ENCODE measurements around the gene RALGDS.

GRCh38 chr9:133054966-133055365 lies 66.1 kb downstream of the RALGDS start:
- TF ChIP-seq, protein P1, sequence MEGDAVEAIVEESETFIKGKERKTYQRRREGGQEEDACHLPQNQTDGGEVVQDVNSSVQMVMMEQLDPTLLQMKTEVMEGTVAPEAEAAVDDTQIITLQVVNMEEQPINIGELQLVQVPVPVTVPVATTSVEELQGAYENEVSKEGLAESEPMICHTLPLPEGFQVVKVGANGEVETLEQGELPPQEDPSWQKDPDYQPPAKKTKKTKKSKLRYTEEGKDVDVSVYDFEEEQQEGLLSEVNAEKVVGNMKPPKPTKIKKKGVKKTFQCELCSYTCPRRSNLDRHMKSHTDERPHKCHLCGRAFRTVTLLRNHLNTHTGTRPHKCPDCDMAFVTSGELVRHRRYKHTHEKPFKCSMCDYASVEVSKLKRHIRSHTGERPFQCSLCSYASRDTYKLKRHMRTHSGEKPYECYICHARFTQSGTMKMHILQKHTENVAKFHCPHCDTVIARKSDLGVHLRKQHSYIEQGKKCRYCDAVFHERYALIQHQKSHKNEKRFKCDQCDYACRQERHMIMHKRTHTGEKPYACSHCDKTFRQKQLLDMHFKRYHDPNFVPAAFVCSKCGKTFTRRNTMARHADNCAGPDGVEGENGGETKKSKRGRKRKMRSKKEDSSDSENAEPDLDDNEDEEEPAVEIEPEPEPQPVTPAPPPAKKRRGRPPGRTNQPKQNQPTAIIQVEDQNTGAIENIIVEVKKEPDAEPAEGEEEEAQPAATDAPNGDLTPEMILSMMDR (IDR thresholded peaks at IDR 0.05 in 2 of 3, conservative IDR thresholded peaks at IDR 0.05 in 1 of 3; ENCODE audit: borderline replicate concordance in 1 of 3, insufficient read depth in 1 of 3, low read depth in 2 of 3, low read length in 2 of 3): no peak
- TF ChIP-seq SIN3A (IDR thresholded peaks at IDR 0.05; ENCODE audit: low read depth) (no peak), EZH2 (IDR thresholded peaks at IDR 0.05) (no peak), POLR2AphosphoS5 (IDR thresholded peaks at IDR 0.05; ENCODE audit: low read depth, low read length) (no peak), MAX (IDR thresholded peaks at IDR 0.05) (no peak), EZH2phosphoT487 (IDR thresholded peaks at IDR 0.05; ENCODE audit: borderline replicate concordance) (no peak), ELF1 (IDR thresholded peaks at IDR 0.05; ENCODE audit: borderline replicate concordance, low read depth) (no peak), POLR2A (IDR thresholded peaks at IDR 0.05; ENCODE audit: borderline replicate concordance, extremely low read depth, insufficient read depth, insufficient read length) (no peak), TCF7L2 (IDR thresholded peaks at IDR 0.05; ENCODE audit: borderline replicate concordance, extremely low read depth, insufficient read depth, insufficient read length) (no peak)
